ENCODE results near the gene OXTR. TPM values are rescaled to one million over a fixed set of nuclear protein-coding genes. Genes with fewer than 3 reads are reported as not detected.

The OXTR gene
- total RNA-seq, 1 experiment from 2014 or later: 3.6 TPM

DNA sequence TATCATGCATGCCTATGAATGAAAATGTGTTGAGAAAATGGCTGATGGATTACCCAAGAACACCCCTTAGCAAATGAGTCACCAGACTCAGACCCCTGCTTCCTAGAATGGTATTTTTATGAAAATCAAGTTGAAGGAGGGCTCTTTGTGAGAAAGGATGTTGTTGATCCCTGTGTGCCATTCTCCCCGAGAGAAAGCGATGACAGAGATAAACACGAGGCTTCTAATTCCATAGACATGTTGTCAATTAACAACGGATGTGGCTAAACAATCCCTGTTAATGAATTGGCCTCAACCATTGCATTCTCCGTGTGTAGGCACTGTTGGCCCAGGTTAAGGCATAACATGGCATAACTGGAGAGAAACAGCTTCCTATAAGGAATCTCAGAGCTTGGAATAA lies 5.8 kb upstream of the OXTR start:
- H3K4me1 Mint-ChIP-seq: peaks cover 24% of the 10 kb centered on the region
- H3K9me3 Mint-ChIP-seq: 0 out of 2 replicates have a peak, but pooled peaks cover 3% of the 10 kb centered on the region
- ATAC-seq: no peak
- no peak for TF ChIP-seq ZNF423 (CRISPR knock-in tag; IDR thresholded peaks at IDR 0.05)
- TF ChIP-seq TP53 (CRISPR knock-in tag; IDR thresholded peaks at IDR 0.05): no peak
- TF ChIP-seq, protein P1, sequence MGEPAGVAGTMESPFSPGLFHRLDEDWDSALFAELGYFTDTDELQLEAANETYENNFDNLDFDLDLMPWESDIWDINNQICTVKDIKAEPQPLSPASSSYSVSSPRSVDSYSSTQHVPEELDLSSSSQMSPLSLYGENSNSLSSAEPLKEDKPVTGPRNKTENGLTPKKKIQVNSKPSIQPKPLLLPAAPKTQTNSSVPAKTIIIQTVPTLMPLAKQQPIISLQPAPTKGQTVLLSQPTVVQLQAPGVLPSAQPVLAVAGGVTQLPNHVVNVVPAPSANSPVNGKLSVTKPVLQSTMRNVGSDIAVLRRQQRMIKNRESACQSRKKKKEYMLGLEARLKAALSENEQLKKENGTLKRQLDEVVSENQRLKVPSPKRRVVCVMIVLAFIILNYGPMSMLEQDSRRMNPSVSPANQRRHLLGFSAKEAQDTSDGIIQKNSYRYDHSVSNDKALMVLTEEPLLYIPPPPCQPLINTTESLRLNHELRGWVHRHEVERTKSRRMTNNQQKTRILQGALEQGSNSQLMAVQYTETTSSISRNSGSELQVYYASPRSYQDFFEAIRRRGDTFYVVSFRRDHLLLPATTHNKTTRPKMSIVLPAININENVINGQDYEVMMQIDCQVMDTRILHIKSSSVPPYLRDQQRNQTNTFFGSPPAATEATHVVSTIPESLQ (CRISPR knock-in tag; IDR thresholded peaks at IDR 0.05): no peak
- TF ChIP-seq NFATC4 (CRISPR knock-in tag; IDR thresholded peaks at IDR 0.05): no peak
- TF ChIP-seq, protein P2, sequence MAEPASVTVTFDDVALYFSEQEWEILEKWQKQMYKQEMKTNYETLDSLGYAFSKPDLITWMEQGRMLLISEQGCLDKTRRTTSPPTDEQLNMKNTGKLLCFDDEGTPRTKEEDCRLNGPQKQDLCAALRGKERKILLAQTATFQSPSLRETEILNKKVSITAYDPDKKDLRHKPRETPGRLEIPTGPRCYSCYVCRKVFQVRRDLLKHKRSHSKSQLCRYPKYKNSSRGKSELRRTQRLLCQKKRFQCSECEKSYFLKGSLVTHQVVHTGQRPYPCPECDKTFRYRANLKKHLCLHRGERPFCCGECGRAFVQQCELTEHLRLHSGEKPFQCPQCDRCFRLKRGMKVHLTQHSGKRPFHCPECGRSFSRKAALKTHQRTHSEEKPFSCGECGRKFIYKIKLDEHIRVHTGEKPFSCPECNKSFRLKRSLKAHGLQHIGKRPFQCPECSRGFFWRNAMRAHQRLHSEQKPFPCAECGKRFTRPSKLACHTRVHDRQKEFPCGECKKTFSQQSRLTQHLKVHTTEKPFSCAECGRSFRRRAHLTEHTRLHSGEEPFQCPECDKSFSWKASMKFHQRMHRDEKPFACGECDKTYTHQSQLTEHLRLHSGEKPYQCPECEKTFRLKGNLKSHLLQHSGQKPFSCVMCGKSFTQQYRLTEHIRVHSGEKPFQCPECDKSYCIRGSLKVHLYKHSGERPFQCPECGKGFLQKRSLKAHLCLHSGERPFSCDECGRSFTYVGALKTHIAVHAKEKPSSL (CRISPR knock-in tag; conservative IDR thresholded peaks at IDR 0.05): no peak
- TF ChIP-seq CTCF (IDR thresholded peaks at IDR 0.05): no peak
- no peak for TF ChIP-seq USF2 (CRISPR knock-in tag; IDR thresholded peaks at IDR 0.05)
- no peak for TF ChIP-seq ESRRA (CRISPR knock-in tag; IDR thresholded peaks at IDR 0.05; ENCODE audit: borderline replicate concordance)
- TF ChIP-seq, protein P3, sequence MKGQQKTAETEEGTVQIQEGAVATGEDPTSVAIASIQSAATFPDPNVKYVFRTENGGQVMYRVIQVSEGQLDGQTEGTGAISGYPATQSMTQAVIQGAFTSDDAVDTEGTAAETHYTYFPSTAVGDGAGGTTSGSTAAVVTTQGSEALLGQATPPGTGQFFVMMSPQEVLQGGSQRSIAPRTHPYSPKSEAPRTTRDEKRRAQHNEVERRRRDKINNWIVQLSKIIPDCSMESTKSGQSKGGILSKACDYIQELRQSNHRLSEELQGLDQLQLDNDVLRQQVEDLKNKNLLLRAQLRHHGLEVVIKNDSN (CRISPR knock-in tag; IDR thresholded peaks at IDR 0.05): no peak
- TF ChIP-seq ZNF512 (CRISPR knock-in tag; IDR thresholded peaks at IDR 0.05; ENCODE audit: borderline replicate concordance): no peak
- no peak for TF ChIP-seq FOXP4 (CRISPR knock-in tag; IDR thresholded peaks at IDR 0.05)
- no peak for TF ChIP-seq NFE2L1 (CRISPR knock-in tag; IDR thresholded peaks at IDR 0.05)
- TF ChIP-seq, protein P4, sequence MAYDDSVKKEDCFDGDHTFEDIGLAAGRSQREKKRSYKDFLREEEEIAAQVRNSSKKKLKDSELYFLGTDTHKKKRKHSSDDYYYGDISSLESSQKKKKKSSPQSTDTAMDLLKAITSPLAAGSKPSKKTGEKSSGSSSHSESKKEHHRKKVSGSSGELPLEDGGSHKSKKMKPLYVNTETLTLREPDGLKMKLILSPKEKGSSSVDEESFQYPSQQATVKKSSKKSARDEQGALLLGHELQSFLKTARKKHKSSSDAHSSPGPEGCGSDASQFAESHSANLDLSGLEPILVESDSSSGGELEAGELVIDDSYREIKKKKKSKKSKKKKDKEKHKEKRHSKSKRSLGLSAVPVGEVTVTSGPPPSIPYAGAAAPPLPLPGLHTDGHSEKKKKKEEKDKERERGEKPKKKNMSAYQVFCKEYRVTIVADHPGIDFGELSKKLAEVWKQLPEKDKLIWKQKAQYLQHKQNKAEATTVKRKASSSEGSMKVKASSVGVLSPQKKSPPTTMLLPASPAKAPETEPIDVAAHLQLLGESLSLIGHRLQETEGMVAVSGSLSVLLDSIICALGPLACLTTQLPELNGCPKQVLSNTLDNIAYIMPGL (CRISPR knock-in tag; IDR thresholded peaks at IDR 0.05): no peak
- no peak for TF ChIP-seq ZNF281 (CRISPR knock-in tag; IDR thresholded peaks at IDR 0.05)
- no peak for TF ChIP-seq TEAD1 (CRISPR knock-in tag; IDR thresholded peaks at IDR 0.05)
- no peak for TF ChIP-seq ZNF416 (CRISPR knock-in tag; IDR thresholded peaks at IDR 0.05)
- POLR2A ChIA-PET: interaction anchor here (0.7 kb wide), 1 partner anchor 80 kb away, joined by 4 read pairs; no protein-coding TSS in a partner anchor
- H3K27me3 Mint-ChIP-seq (ENCODE audit: low read depth): peaks cover 7% of the 10 kb centered on the region
- no peaks in the 10 kb centered on the region for H3K36me3 Mint-ChIP-seq
- no peak overlapping the region for H3K27ac Mint-ChIP-seq
- CTCF ChIA-PET: no interaction called here
- no peak for DNase-seq (ENCODE audit: low spot score)
- no peak overlapping the region for H3K4me3 Mint-ChIP-seq
